Neuronal stem cell (in vitro differentiated cells): Measurements from ENCODE around the gene QPRT.
"Not testable (repeated sequence)": the region's sequence is repeated elsewhere in the genome, so short reads cannot be mapped to it uniquely, and the experiment has no call there.

ENCODE experiments used
- DNase-seq: peaks from one replicate; pipeline ENCODE4 v3.0.0-alpha.2; 2013; ENCODE audit warnings: low spot score
- H2AFZ ChIP-seq: one replicate; pipeline ENCODE4 v1.6.1; 2013; ENCODE audit warnings: mild to moderate bottlenecking, low read length, inconsistent platforms
- H2AK5ac ChIP-seq: 2 replicates; pipeline ENCODE4 v1.6.1; 2013; ENCODE audit warnings: low read depth, mild to moderate bottlenecking, inconsistent platforms, low read length, moderate library complexity, mixed read lengths
- H2BK120ac ChIP-seq: 2 replicates; pipeline ENCODE4 v1.6.1; 2013; ENCODE audit warnings: low read depth, mild to moderate bottlenecking, inconsistent platforms, low read length, moderate library complexity, mixed read lengths
- H2BK12ac ChIP-seq: one replicate; pipeline ENCODE4 v1.6.1; 2013; ENCODE audit warnings: low read length, inconsistent platforms
- H2BK15ac ChIP-seq: 2 replicates; pipeline ENCODE4 v1.6.1; 2013; ENCODE audit warnings: mild to moderate bottlenecking, low read length, inconsistent platforms, mixed read lengths
- H2BK5ac ChIP-seq: one replicate; pipeline ENCODE4 v1.6.1; 2013; ENCODE audit warnings: inconsistent platforms, mild to moderate bottlenecking, low read length, moderate library complexity
- H3K14ac ChIP-seq: one replicate; pipeline ENCODE4 v1.6.1; 2013; ENCODE audit warnings: low read length, inconsistent platforms
- H3K18ac ChIP-seq: 2 replicates; pipeline ENCODE4 v1.6.1; 2013; ENCODE audit warnings: low read length, inconsistent platforms
- H3K23ac ChIP-seq: 2 replicates; pipeline ENCODE4 v1.6.1; 2013; ENCODE audit warnings: low read depth, mild to moderate bottlenecking, mixed read lengths, low read length, inconsistent platforms; ENCODE audit not compliant: poor library complexity
- H3K27ac ChIP-seq: replicated peaks from 3 replicates; pipeline ENCODE4 v1.5.1; 2013; ENCODE audit warnings: low read length, inconsistent platforms
- H3K27me3 ChIP-seq, 3 experiments: 2 replicates each; pipeline ENCODE4 v1.6.1; 2013; ENCODE audit warnings: low read length in 3 of 3, mild to moderate bottlenecking in 2 of 3, inconsistent platforms in 1 of 3, low read depth in 1 of 3, mixed read lengths in 1 of 3, moderate library complexity in 1 of 3; ENCODE audit not compliant: control insufficient read depth in 3 of 3, insufficient read depth in 3 of 3
- H3K36me3 ChIP-seq, 2 donors: replicated peaks in 1 of 2; 2 replicates each; pipeline ENCODE4 v1.6.1; 2013; ENCODE audit warnings: low read length in 2 of 2; ENCODE audit not compliant: control insufficient read depth in 2 of 2, insufficient read depth in 2 of 2
- H3K4ac ChIP-seq: 2 replicates; pipeline ENCODE4 v1.6.1; 2013; ENCODE audit warnings: inconsistent platforms, mild to moderate bottlenecking, low read length, moderate library complexity
- H3K4me1 ChIP-seq, 2 donors: 1 replicate in 1 of 2; 2 replicates in 1 of 2; pipeline ENCODE4 v1.6.1; 2013; ENCODE audit warnings: low read length in 2 of 2, low read depth in 1 of 2; ENCODE audit not compliant: control insufficient read depth in 2 of 2, insufficient read depth in 1 of 2
- H3K4me2 ChIP-seq: one replicate; pipeline ENCODE4 v1.6.1; 2013; ENCODE audit warnings: mild to moderate bottlenecking, low read length, inconsistent platforms; ENCODE audit not compliant: insufficient read depth, poor library complexity, severe bottlenecking
- H3K4me3 ChIP-seq, 2 donors: 2 replicates each; pipeline ENCODE4 v1.5.1; 2013; ENCODE audit warnings: low read length in 2 of 2, mild to moderate bottlenecking in 2 of 2, inconsistent platforms in 1 of 2, moderate library complexity in 1 of 2
- H3K79me1 ChIP-seq: one replicate; pipeline ENCODE4 v1.6.1; 2013; ENCODE audit warnings: low read depth, mild to moderate bottlenecking, inconsistent platforms, low read length, moderate library complexity
- H3K9ac ChIP-seq: one replicate; pipeline ENCODE4 v1.6.1; 2013; ENCODE audit warnings: mild to moderate bottlenecking, low read depth, low read length, inconsistent platforms; ENCODE audit not compliant: poor library complexity
- H3K9me3 ChIP-seq, 2 donors: replicated peaks in 1 of 2; 2 replicates each; pipeline versions ENCODE3 to v1.6.1; 2013; ENCODE audit warnings: low read length in 2 of 2, mild to moderate bottlenecking in 2 of 2, inconsistent platforms in 1 of 2, low read depth in 1 of 2, mixed read lengths in 1 of 2, moderate library complexity in 1 of 2; ENCODE audit not compliant: control insufficient read depth in 2 of 2, insufficient read depth in 1 of 2
- H4K8ac ChIP-seq: one replicate; pipeline ENCODE4 v1.6.1; 2013; ENCODE audit warnings: low read depth, mild to moderate bottlenecking, inconsistent platforms, low read length, moderate library complexity
- H4K91ac ChIP-seq: one replicate; pipeline ENCODE4 v1.6.1; 2013; ENCODE audit warnings: low read length, low read depth, mild to moderate bottlenecking, inconsistent platforms; ENCODE audit not compliant: poor library complexity
- WGBS, 2 donors: extraction: QIAGEN DNeasy Blood & Tissue Kit; methylation state at CpG; one replicate each; pipeline ENCODE4 v1.1.7; 2013; ENCODE audit warnings: missing lambda C conversion rate in 2 of 2, mixed read lengths in 1 of 2; ENCODE audit not compliant: insufficient read length in 2 of 2, insufficient replicate concordance in 1 of 2; ENCODE audit errors: extremely low coverage in 2 of 2; 5-methylcytosine and 5-hydroxymethylcytosine counted together

QPRT gene

GRCh38 chr16:29636368-29636767 is 42.6 kb upstream of the QPRT start:
- H3K4ac ChIP-seq, H4K8ac ChIP-seq, H2BK120ac ChIP-seq, H2BK15ac ChIP-seq, H3K14ac ChIP-seq, H2BK12ac ChIP-seq, H3K4me3 ChIP-seq, H3K79me1 ChIP-seq, H3K27ac ChIP-seq, H3K36me3 ChIP-seq, H3K27me3 ChIP-seq, H3K9ac ChIP-seq, H2BK5ac ChIP-seq, H2AFZ ChIP-seq, H3K4me1 ChIP-seq, H4K91ac ChIP-seq, H3K18ac ChIP-seq, H3K4me2 ChIP-seq, H3K9me3 ChIP-seq, H2AK5ac ChIP-seq, DNase-seq, H3K23ac ChIP-seq: not testable (repeated sequence)
- no CpG with 5 or more reads among the region's 5 CpGs for WGBS, 2 donors

DNA sequence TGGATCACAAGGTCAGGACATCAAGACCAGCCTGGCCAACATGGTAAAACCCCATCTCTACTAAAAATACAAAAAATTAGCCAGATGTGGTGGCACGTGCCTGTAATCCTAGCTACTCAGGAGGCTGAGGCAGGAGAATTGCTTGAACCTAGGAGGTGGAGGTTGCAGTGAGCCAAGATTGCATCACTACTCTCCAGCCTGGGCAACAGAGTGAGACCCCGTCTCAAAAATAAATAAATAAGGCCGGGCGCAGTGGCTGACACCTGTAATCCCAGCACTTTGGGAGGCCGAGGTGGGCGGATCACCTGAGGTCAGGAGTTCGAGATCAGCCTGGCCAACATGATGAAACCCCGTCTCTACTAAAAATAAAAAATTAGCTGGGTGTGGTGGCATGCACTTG is 40.2 kb upstream of the QPRT start:
- not testable (repeated sequence) for H3K9ac ChIP-seq, H3K18ac ChIP-seq, H2BK5ac ChIP-seq, H3K4ac ChIP-seq, H3K4me2 ChIP-seq, H2BK120ac ChIP-seq, H3K23ac ChIP-seq, DNase-seq, H3K27me3 ChIP-seq, H2BK15ac ChIP-seq, H2BK12ac ChIP-seq, H2AFZ ChIP-seq, H3K4me3 ChIP-seq, H3K36me3 ChIP-seq, H3K27ac ChIP-seq, H4K8ac ChIP-seq, H3K14ac ChIP-seq, H3K9me3 ChIP-seq, H3K4me1 ChIP-seq, H3K79me1 ChIP-seq, H2AK5ac ChIP-seq, H4K91ac ChIP-seq
- no CpG with 5 or more reads among the region's 8 CpGs for WGBS, 2 donors

DNA sequence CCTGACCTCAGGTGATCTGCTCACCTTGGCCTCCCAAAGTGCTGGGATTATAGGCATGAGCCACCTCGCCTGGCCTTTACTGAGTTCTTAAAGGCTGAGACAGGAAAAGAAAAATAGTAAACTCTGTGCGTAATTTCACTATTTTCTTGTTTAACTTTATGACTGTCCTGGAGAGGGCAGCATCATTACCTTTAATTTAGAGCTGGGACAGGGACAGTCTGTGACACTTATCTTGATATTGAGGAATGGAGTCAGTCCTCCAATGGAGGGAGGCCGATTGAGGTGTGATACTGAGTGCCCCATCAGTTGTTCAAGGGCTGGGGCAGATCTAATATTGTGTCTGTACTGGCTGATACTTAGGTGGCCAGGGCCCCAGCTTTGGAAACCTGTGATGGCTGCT is 37.4 kb upstream of the QPRT start:
- no peak overlapping the region for H3K4me3 ChIP-seq
- H2BK120ac ChIP-seq, result no peak overlapping the region
- no peak overlapping the region for H3K14ac ChIP-seq
- no peak overlapping the region for H3K23ac ChIP-seq
- H3K18ac ChIP-seq, result no peak overlapping the region
- no peak for DNase-seq
- H3K9ac ChIP-seq, result no peak overlapping the region
- no peak overlapping the region for H2BK15ac ChIP-seq
- no peak overlapping the region for H3K4ac ChIP-seq
- no CpG with 5 or more reads among the region's 3 CpGs for WGBS, 2 donors
- no peaks in the 10 kb centered on the region for H3K79me1 ChIP-seq
- no peak overlapping the region for H4K8ac ChIP-seq
- no peak overlapping the region for H2BK5ac ChIP-seq
- H3K4me2 ChIP-seq, result no peak overlapping the region
- H4K91ac ChIP-seq, result no peak overlapping the region
- H3K9me3 ChIP-seq, result no peaks in the 10 kb centered on the region
- H2BK12ac ChIP-seq, result no peak overlapping the region
- H3K27ac ChIP-seq, result no peak overlapping the region
- H2AFZ ChIP-seq, result no peak overlapping the region
- no peaks in the 10 kb centered on the region for H3K36me3 ChIP-seq
- no peaks in the 10 kb centered on the region for H3K27me3 ChIP-seq
- H3K4me1 ChIP-seq, result peaks cover 0 to 2% of the 10 kb centered on the region in 2 donors
- no peak overlapping the region for H2AK5ac ChIP-seq

DNA sequence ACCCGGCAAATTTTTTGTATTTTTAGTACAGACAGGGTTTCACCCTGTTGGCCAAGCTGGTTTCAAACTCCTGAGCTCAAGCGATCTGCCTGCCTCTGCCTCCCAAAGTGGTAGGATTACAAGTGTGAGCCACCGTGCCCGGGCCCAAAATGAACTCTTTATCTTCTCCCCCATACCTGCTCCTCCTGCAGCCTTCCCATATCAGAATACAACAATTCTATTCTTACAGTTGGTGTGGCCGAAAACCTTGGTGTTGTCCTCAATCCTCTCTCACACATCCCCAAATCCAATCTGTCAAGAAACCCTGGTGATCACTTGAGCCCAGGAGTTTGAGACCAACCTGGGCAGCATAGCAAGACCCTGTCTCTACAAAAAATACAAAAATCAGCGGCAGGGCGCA is 35.4 kb upstream of the QPRT start:
- Histone ChIP-seq H3K4ac (no peak overlapping the region), H2AFZ (no peak overlapping the region), H2AK5ac (no peak overlapping the region), H3K14ac (no peak overlapping the region), H3K4me3 (no peak overlapping the region), H3K9ac (no peak overlapping the region), H2BK5ac (no peak overlapping the region), H2BK15ac (no peak overlapping the region), H4K91ac (no peak overlapping the region), H3K4me2 (no peak overlapping the region), H3K27ac (no peak overlapping the region), H3K23ac (no peak overlapping the region), H3K79me1 (no peaks in the 10 kb centered on the region), H3K36me3 (no peaks in the 10 kb centered on the region), H3K18ac (no peak overlapping the region), H3K27me3 (no peaks in the 10 kb centered on the region), H2BK12ac (no peak overlapping the region), H3K4me1 (peaks cover 0 to 2% of the 10 kb centered on the region in 2 donors), H4K8ac (no peak overlapping the region), H2BK120ac (no peak overlapping the region), H3K9me3 (no peaks in the 10 kb centered on the region)
- no CpG with 5 or more reads among the region's 7 CpGs for WGBS, 2 donors
- no peak for DNase-seq
